Measurements from ENCODE around the gene RICTOR.
"Not testable (repeated sequence)": the region's sequence is repeated elsewhere in the genome, so short reads cannot be mapped to it uniquely, and the experiment has no call there.

Gene RICTOR

GRCh38 chr5:39057734-39058133 lies 16.5 kb downstream of the RICTOR start:
- peaks cover 4% of the 10 kb centered on the region in 2 donors for H3K36me3 Mint-ChIP-seq
- peaks cover 20 to 46% of the 10 kb centered on the region in 2 donors for H3K4me1 Mint-ChIP-seq
- DNase-seq (no peak), ATAC-seq (replicated peaks) (no peak)
- H3K4me3 Mint-ChIP-seq: peak overlapping the region; percentile 0 to 2
- H3K9me3 Mint-ChIP-seq: no peaks in the 10 kb centered on the region
- no peaks in the 10 kb centered on the region for H3K27me3 Mint-ChIP-seq
- H3K27ac Mint-ChIP-seq: no peak overlapping the region

DNA sequence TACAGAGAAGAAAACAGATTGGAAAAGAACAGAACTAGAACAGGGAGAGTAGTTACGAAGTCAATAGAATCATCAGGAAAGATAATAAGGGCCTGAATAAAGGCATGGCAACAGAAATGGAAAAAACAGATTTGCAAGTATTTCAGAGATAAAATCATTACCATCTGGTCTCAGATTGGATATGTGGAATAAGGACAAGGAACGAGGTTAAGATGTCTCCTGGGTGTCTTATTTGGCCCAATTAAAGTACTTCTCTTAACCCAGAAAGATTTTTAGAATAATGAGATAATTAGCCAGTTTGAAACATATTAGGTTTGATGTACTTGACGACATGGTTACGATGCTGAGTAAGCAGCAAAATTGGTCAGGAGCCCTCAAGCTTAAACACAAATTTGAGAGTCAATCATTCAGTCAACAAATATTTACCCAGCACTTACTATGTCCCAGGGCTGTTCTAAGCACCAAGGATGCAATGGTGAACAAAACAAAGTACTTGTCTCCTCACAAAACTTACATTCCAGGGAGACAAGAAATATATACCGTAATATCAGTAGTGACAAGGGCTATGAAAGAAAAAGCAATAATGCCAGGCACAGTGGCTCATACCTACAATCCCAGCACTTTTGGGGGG lies 18.3 kb downstream of the RICTOR start:
- Mint-ChIP-seq H3K27ac (no peak overlapping the region), H3K27me3 (no peaks in the 10 kb centered on the region), H3K4me1 (peaks cover 21 to 41% of the 10 kb centered on the region in 2 donors), H3K4me3 (no peak overlapping the region), H3K9me3 (no peaks in the 10 kb centered on the region), H3K36me3 (peaks cover 4% of the 10 kb centered on the region in 2 donors)
- DNase-seq (no peak), ATAC-seq (replicated peaks) (no peak)

- Mint-ChIP-seq H3K27ac (no peak overlapping the region), H3K4me3 (no peak overlapping the region)
Measured at GRCh38 chr5:39055027-39055767, 19.0 kb downstream of the RICTOR start.

DNA sequence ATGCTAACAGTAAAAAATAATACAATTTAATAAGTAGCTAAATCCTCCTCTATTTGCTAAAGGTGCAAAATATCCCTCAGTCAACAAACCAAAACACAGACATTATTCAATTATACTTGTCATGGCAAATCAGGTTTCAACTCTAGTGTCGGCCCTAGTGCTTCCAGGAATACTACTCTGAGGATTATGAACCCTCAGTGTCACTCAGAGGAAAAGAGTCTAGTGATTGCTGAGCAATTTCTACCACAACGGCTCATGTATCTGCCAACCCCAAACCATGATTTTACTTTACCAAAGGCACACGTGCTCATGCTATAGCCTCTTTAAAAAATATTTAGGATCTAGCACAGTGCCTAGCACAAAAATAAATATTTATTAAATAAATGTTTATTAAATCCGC lies 21.0 kb downstream of the RICTOR start:
- Mint-ChIP-seq H3K4me3 (no peak overlapping the region), H3K4me1 (peaks cover 24 to 46% of the 10 kb centered on the region in 2 donors), H3K36me3 (peaks cover 4 to 10% of the 10 kb centered on the region in 2 donors), H3K9me3 (no peaks in the 10 kb centered on the region), H3K27me3 (no peaks in the 10 kb centered on the region), H3K27ac (no peak overlapping the region)
- ATAC-seq (replicated peaks) (no peak), DNase-seq (no peak)

More at GRCh38 chr5:39055027-39055767, 19.0 kb downstream of the RICTOR start:
- no peaks in the 10 kb centered on the region for H3K27me3 Mint-ChIP-seq
- DNase-seq: no peak
- no peaks in the 10 kb centered on the region for H3K9me3 Mint-ChIP-seq
- peaks cover 4% of the 10 kb centered on the region in 2 donors for H3K36me3 Mint-ChIP-seq
- H3K4me1 Mint-ChIP-seq: peaks cover 20 to 42% of the 10 kb centered on the region in 2 donors
- ATAC-seq (replicated peaks): no peak

DNA sequence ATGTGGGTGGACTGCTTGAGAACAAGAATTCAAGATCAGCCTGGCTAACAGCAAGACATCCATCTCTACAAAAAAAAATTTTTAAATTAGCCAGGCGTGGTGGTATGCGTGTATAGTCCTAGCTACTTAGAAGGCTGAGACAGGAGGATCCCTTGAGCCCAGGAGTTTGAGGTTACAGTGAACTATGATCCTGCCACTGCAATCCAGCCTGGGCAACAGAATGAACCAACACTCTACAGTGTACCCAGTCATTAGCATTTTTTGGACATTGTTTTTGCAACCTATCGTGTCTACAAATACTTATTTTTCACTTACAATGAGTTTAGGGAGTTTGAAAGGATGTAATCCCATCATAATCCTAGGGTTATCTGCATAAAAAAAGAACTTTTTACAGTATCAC lies 22.1 kb downstream of the RICTOR start:
- Mint-ChIP-seq H3K4me1 (peaks cover 24 to 54% of the 10 kb centered on the region in 2 donors), H3K27ac (no peak overlapping the region), H3K36me3 (peaks cover 4 to 10% of the 10 kb centered on the region in 2 donors), H3K9me3 (no peaks in the 10 kb centered on the region), H3K4me3 (no peak overlapping the region), H3K27me3 (no peaks in the 10 kb centered on the region)
- no peak for ATAC-seq (replicated peaks)
- DNase-seq: no peak

DNA sequence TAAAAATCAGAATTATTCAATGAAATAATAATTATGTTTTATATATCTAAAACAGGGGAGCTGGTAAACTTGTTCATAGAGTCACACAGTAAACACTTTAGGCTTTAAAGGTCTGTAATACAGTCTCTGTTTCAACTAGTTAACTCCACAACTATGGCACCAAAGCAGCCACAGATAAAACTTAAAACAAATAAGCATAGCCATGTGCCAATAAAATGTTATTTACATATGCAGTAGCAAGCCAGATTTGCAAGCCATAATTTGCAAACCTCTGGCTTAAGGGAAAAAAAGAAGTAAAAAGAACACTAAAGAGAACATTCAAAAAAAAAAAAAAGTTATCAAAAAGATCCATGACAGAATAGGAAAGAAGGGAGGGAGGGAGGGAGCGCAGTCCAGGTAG lies 24.9 kb downstream of the RICTOR start:
- Mint-ChIP-seq H3K9me3 (no peaks in the 10 kb centered on the region), H3K27me3 (no peaks in the 10 kb centered on the region), H3K4me3 (no peak overlapping the region)

DNA sequence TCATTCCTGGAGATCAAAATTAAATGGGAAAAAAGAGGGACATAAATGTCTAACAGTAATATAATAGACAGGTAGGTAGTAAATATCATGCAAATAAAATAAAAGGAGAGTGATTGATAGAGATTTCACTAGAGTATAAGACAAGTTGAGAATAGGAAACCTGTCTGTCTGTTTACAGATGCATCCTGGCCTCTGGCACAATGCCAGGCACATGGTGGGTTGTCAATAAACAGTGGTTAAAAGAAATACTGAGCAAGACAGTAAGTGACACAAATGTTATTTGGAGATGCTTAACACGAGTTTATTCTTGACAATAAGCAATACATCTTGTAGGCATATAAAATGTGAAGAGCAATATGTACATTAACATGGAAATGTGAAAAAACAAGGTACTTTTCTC lies 33.3 kb downstream of the RICTOR start:
- Mint-ChIP-seq H3K4me1 (peaks cover 18 to 44% of the 10 kb centered on the region in 2 donors), H3K27ac (no peak overlapping the region)

More for the DNA sequence above, 24.9 kb downstream of the RICTOR start:
- DNase-seq: no peak
- Mint-ChIP-seq H3K4me1 (peaks cover 19 to 42% of the 10 kb centered on the region in 2 donors), H3K27ac (no peak overlapping the region), H3K36me3 (peaks cover 0 to 5% of the 10 kb centered on the region in 2 donors)
- no peak for ATAC-seq (replicated peaks)

GRCh38 chr5:39034493-39034892 lies 39.7 kb downstream of the RICTOR start:
- not testable (repeated sequence) for H3K27me3 Mint-ChIP-seq; DNase-seq; H3K27ac Mint-ChIP-seq; ATAC-seq (replicated peaks); H3K4me3 Mint-ChIP-seq; H3K9me3 Mint-ChIP-seq
- H3K4me1 Mint-ChIP-seq: peaks cover 32 to 63% of the 10 kb centered on the region in 2 donors
- H3K36me3 Mint-ChIP-seq: peaks cover 15 to 16% of the 10 kb centered on the region in 2 donors

More for the DNA sequence above, 33.3 kb downstream of the RICTOR start:
- Mint-ChIP-seq H3K36me3 (peaks cover 7 to 10% of the 10 kb centered on the region in 2 donors), H3K9me3 (peaks cover 0 to under 1% of the 10 kb centered on the region in 2 donors), H3K4me3 (no peak overlapping the region), H3K27me3 (no peaks in the 10 kb centered on the region)
- DNase-seq: no peak
- no peak for ATAC-seq (replicated peaks)

- Mint-ChIP-seq H3K36me3 (peaks cover 21 to 32% of the 10 kb centered on the region in 2 donors), H3K27me3 (no peaks in the 10 kb centered on the region), H3K27ac (no peak overlapping the region), H3K4me1 (peaks cover 21 to 45% of the 10 kb centered on the region in 2 donors), H3K9me3 (peaks cover 4 to 13% of the 10 kb centered on the region in 2 donors), H3K4me3 (no peak overlapping the region)
- DNase-seq (no peak), ATAC-seq (replicated peaks) (no peak)
Measured at GRCh38 chr5:39031041-39031440, 43.2 kb downstream of the RICTOR start.

DNA sequence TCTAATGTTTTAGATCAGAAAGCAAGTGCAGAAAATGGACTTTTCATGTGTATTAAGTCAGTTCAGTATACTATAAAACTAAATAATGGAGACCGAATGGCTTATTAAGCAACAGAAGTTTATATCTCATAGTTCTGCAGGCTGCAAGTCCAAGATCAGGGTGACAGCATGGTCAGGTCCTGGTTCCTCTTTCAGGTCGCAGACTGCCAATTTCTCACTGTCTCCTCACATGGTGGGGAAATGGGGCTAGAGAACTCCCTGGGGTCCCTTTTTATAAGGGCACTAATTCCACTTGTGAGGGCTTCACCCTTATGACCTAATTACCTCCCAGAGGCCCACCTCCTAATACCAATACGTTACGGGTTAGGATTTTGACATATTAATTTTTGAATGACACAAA lies 48.7 kb downstream of the RICTOR start:
- Mint-ChIP-seq H3K36me3 (peaks cover 14 to 43% of the 10 kb centered on the region in 2 donors), H3K9me3 (peaks cover 4 to 8% of the 10 kb centered on the region in 2 donors), H3K27ac (no peak overlapping the region), H3K27me3 (no peaks in the 10 kb centered on the region), H3K4me3 (no peak overlapping the region), H3K4me1 (peaks cover 12 to 26% of the 10 kb centered on the region in 2 donors)
- peak; percentile 51 to 52 for ATAC-seq (replicated peaks)
- no peak for DNase-seq

GRCh38 chr5:39024884-39025283 lies 49.3 kb downstream of the RICTOR start:
- no peak for ATAC-seq (replicated peaks)
- DNase-seq: no peak
- H3K36me3 Mint-ChIP-seq: peaks cover 15 to 40% of the 10 kb centered on the region in 2 donors
- peaks cover 4 to 8% of the 10 kb centered on the region in 2 donors for H3K9me3 Mint-ChIP-seq
- H3K4me3 Mint-ChIP-seq: no peak overlapping the region
- no peak overlapping the region for H3K27ac Mint-ChIP-seq
- H3K4me1 Mint-ChIP-seq: peaks cover 12 to 26% of the 10 kb centered on the region in 2 donors
- no peaks in the 10 kb centered on the region for H3K27me3 Mint-ChIP-seq

GRCh38 chr5:39024005-39024404 lies 50.2 kb downstream of the RICTOR start:
- Mint-ChIP-seq H3K4me1 (peaks cover 12 to 26% of the 10 kb centered on the region in 2 donors), H3K4me3 (no peak overlapping the region), H3K36me3 (peaks cover 17 to 43% of the 10 kb centered on the region in 2 donors), H3K9me3 (peaks cover 3 to 8% of the 10 kb centered on the region in 2 donors), H3K27me3 (no peaks in the 10 kb centered on the region), H3K27ac (no peak overlapping the region)
- DNase-seq: no peak
- no peak for ATAC-seq (replicated peaks)

GRCh38 chr5:39023121-39023520 lies 51.1 kb downstream of the RICTOR start:
- peaks cover 12 to 26% of the 10 kb centered on the region in 2 donors for H3K4me1 Mint-ChIP-seq
- no peak overlapping the region for H3K4me3 Mint-ChIP-seq
- no peaks in the 10 kb centered on the region for H3K27me3 Mint-ChIP-seq
- no peak overlapping the region for H3K27ac Mint-ChIP-seq
- peaks cover 0 to 6% of the 10 kb centered on the region in 2 donors for H3K9me3 Mint-ChIP-seq
- peaks cover 19 to 39% of the 10 kb centered on the region in 2 donors for H3K36me3 Mint-ChIP-seq
- DNase-seq (no peak), ATAC-seq (replicated peaks) (no peak)

GRCh38 chr5:39022151-39022550 lies 52.0 kb downstream of the RICTOR start:
- H3K27me3 Mint-ChIP-seq: no peaks in the 10 kb centered on the region
- H3K36me3 Mint-ChIP-seq: peaks cover 15 to 35% of the 10 kb centered on the region in 2 donors
- no peak for DNase-seq
- no peak overlapping the region for H3K4me3 Mint-ChIP-seq
- H3K4me1 Mint-ChIP-seq: peaks cover 12 to 26% of the 10 kb centered on the region in 2 donors
- ATAC-seq (replicated peaks): no peak
- H3K9me3 Mint-ChIP-seq: peaks cover 0 to 4% of the 10 kb centered on the region in 2 donors
- no peak overlapping the region for H3K27ac Mint-ChIP-seq

DNA sequence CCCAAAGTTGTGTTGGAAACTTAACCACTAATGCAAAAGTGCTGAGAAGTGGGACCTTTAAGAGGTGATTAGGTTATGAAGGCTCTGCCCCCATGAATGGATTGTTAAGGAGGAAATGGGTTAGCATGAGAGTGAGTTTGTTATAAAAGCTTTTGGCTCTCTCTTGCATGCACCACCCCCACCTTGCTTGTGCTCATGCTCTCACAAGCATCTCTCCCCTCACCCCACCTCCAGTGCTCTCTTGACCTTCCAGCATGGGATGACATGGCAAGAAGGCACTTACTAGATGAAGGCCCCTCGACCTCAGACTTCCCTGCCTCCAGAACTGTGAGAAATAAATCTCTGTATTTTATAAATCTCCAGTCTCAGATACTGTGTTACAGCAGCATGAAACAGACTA lies 52.8 kb downstream of the RICTOR start:
- H3K4me3 Mint-ChIP-seq: no peak overlapping the region

More for the DNA sequence above, 52.8 kb downstream of the RICTOR start:
- ATAC-seq (replicated peaks) (no peak), DNase-seq (no peak)
- Mint-ChIP-seq H3K9me3 (peaks cover 0 to 4% of the 10 kb centered on the region in 2 donors), H3K4me1 (peaks cover 13 to 28% of the 10 kb centered on the region in 2 donors), H3K36me3 (peaks cover 16 to 36% of the 10 kb centered on the region in 2 donors), H3K27me3 (no peaks in the 10 kb centered on the region), H3K27ac (no peak overlapping the region)

Measured in stimulated activated naive B cell treated with anti-CD40 and anti-IgM and Interleukin-4, amounts not matched to agents 10 μg/mL and 1 μg/mL and 100 μg/mL, for 72 hours (primary cell).